ENCODE measurements around the gene PARD3B.

The PARD3B gene

DNA sequence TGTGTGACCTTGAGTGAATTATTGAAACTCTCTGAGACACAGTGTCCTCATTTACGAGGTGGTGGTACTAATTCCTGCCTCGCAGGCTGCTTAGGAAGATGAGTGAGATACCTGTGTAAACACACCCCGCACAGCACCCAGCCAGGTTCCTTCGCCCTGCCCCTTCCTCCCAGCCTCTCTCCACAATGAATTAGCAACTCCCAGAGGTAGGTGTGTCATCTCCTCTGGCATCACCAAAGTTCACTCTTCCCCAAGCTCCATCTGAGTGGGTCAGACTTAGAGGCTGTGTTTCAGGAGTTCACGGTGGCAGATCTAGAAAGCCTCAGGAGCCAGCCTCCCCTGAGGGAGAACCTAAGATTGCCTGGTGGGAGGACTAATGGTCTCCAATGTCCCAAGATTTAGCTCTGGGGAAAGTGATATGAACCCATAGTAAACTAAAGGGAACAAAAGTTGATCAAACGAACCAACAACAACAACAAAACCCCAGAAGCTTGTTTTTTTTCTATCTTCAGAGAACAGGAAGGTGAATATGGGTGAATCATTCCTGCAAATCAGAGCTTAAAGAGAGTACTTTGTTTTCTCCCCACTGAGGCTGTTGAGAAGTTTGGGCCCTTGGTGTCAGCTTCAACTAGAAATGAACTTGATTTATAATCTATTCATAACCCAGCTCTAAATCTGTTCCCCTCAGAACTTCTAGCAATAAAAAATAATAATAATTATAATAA, 1092.7 kb downstream of the PARD3B start:
- DNase-seq (ENCODE audit: low read depth), result no peak
- TF ChIP-seq, protein P1, sequence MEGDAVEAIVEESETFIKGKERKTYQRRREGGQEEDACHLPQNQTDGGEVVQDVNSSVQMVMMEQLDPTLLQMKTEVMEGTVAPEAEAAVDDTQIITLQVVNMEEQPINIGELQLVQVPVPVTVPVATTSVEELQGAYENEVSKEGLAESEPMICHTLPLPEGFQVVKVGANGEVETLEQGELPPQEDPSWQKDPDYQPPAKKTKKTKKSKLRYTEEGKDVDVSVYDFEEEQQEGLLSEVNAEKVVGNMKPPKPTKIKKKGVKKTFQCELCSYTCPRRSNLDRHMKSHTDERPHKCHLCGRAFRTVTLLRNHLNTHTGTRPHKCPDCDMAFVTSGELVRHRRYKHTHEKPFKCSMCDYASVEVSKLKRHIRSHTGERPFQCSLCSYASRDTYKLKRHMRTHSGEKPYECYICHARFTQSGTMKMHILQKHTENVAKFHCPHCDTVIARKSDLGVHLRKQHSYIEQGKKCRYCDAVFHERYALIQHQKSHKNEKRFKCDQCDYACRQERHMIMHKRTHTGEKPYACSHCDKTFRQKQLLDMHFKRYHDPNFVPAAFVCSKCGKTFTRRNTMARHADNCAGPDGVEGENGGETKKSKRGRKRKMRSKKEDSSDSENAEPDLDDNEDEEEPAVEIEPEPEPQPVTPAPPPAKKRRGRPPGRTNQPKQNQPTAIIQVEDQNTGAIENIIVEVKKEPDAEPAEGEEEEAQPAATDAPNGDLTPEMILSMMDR (IDR thresholded peaks at IDR 0.05; ENCODE audit: control insufficient read depth, extremely low read depth, insufficient read depth), result no peak
- no peak overlapping the region for H3K4me3 ChIP-seq (ENCODE audit: low read depth, low read length)

DNA sequence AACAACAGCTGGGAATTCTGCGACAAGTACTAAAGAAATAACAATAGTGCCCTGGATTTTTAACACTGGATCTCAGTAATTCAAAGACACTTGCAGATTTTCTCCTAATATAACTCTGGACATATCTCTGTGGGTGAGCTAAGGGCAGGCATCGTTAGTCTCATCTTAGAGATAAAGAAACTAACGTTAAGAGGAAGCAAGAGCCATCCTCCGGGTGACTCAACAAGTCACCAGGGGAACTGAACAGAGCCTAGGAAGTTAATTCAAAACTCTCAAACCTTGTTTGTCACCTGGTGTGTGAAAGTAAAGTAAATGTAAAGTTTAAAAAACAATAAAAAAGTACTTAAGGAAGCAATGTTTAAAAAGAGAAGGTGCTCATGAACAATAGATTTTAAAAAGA, 1095.4 kb downstream of the PARD3B start:
- DNase-seq (ENCODE audit: low read depth), result no peak
- TF ChIP-seq, protein P1 (IDR thresholded peaks at IDR 0.05; ENCODE audit: control insufficient read depth, extremely low read depth, insufficient read depth), result no peak

DNA sequence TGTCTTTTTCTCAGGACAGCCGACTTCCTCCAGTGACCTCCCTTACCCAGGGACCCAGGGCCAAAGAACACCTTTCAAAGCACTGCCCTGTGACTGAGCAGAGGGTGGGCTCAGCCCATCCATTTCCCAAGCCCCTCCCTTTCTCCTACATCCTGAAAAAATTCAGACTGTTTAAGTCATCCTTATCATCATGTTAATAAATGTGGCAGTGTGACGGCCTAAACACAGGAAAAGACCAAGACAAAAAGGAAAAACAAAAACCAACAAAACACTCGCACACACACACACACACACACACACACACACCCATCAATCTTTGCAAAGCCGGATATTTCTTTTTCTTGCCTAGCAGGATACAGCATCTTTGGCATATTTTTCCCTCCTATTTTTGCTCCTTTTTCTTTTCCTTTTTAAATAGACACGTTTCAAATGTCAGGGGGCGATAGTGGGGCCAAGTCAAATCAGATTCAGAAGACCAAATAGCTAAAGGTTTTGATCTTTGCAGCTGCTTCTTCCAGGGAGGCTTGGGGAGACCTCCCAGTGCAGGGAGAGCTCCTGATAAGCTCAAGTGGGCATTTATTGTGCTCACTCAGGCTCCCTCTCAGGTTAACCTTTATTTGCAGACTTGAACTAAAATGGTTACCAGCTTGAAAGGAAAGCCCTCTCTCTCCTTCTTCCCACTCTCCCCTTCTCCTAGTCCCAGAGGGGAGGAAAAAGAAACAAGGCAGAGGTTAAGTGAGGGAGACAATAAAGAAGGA, 1097.5 kb downstream of the PARD3B start:
- no peak overlapping the region for H3K4me3 ChIP-seq (ENCODE audit: low read depth, low read length)
- TF ChIP-seq, protein P1 (IDR thresholded peaks at IDR 0.05; ENCODE audit: control insufficient read depth, extremely low read depth, insufficient read depth), result no peak
- DNase-seq (ENCODE audit: low read depth), result no peak

More for the DNA sequence above, 1095.4 kb downstream of the PARD3B start:
- H3K4me3 ChIP-seq (ENCODE audit: low read depth, low read length), result no peak overlapping the region

DNA sequence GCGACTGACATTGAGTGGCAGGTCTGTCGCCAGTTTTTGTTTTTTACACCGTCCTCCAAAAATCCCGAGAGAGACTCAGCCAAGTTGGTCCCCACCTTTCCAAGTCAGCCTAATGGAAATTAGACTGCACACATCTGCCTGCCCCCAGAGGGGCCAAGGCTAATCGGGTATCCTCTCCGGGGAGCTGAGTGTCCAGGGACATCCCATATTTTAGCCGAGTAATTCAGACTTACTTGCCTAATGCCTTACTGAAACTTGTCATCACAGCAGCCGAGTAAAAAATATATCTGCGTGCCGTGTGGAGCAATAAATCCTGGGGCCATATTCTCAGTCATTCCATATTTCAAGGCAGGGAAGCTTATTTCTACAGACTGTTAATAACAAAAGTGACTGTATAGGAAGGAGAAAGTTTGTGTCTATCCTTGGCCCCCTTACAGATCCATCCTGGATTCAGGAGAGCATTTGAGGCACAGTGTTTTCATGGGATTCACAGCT, 1098.2 kb downstream of the PARD3B start:
- TF ChIP-seq, protein P1 (IDR thresholded peaks at IDR 0.05; ENCODE audit: control insufficient read depth, extremely low read depth, insufficient read depth), result no peak
- H3K4me3 ChIP-seq (ENCODE audit: low read depth, low read length), result no peak overlapping the region

DNA sequence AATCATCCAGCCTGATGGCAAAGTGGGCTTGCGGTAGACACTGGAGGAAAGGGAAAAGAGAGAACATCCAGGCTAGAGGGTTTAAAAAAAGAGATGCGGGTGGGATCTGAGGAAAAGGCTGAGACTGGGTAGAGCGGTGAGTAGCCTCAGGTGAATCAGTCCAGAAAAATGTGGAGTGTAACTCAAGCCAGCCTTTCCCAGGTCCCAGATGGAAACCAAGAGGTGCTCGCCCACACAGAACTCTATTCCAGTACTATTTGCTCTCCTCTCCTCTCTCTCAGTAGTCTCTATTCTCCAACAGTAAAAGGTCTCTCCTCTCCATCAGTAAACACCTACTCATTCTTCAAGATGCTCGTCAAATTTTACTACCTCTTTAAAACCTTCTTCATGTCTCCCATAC, 1098.7 kb downstream of the PARD3B start:
- TF ChIP-seq, protein P1 (IDR thresholded peaks at IDR 0.05; ENCODE audit: control insufficient read depth, extremely low read depth, insufficient read depth), result no peak
- DNase-seq (ENCODE audit: low read depth), result no peak
- H3K4me3 ChIP-seq (ENCODE audit: low read depth, low read length), result no peak overlapping the region

More for the DNA sequence above, 1098.2 kb downstream of the PARD3B start:
- DNase-seq (ENCODE audit: low read depth), result no peak

DNA sequence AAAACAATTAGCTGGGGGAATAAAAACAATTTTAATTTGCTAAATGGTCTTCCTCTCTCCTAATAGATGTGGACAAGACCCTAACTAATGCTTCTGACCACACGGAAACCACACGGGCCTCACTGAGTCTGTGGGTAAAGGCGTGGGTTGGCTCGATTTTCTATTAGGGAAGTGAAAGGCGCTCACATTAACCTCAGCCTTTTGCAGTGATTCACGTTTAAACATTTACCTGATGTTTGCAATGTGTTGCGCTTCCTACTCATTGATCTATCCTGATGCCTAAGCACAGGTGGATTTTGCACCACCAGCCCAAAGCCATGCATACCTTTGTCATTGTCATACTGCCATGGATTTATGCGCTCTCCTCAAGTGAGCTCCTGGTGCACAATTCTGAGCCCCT, 1101.4 kb downstream of the PARD3B start:
- no peak overlapping the region for H3K4me3 ChIP-seq (ENCODE audit: low read depth, low read length)
- TF ChIP-seq, protein P1 (IDR thresholded peaks at IDR 0.05; ENCODE audit: control insufficient read depth, extremely low read depth, insufficient read depth), result no peak
- no peak for DNase-seq (ENCODE audit: low read depth)
